Measurements from ENCODE around the gene TSTD1. TPM values are rescaled to one million over a fixed set of nuclear protein-coding genes. Genes with fewer than 3 reads are reported as not detected.
"Not testable (repeated sequence)": the region's sequence is repeated elsewhere in the genome, so short reads cannot be mapped to it uniquely, and the experiment has no call there.

The TSTD1 gene
- total RNA-seq, 1 donor from 2014 or later, result 40.9 TPM

DNA sequence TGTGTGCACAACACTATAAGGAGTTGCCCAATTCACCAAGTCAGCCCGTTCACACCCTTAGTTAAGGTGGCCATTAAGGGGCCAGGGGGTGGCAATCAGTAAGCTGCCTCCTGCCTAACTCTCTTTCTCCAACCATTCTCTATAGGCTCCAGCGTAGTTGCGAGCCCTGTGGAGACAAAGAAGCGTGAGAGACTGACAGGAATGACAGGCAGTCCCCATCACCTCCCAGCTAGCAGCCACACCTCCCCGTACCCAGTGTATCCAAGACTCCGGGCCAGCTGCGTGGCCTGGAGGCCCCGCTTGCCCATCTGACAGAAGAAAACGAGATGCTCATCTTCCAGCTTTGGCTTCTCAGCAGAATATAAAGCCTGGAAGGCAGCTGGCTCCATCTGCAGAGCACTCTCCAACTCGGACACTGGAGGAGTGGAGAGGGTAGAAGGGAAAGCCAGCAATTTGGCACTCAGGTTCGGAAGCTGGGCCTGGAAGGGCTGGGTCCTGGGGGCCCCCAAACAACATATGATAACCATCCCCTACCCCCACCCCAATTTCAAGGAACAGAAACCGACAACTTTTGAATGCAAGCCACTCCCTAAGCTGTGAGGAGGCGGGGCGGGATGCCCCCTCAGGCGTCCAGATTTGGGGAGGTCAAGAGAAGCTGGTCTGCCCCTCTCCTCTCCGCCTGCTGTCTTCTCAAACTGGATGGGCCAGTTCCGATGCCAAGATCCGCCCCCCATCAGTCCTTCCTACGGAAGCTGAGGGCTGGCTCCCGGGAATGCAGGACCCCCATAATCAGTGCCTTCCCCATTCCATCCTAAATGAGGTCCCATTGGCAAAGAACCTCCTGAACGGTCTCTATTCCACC is 872 bp downstream of the TSTD1 start:
- DNase-seq (ENCODE audit: low spot score), result peak; percentile 56

DNA sequence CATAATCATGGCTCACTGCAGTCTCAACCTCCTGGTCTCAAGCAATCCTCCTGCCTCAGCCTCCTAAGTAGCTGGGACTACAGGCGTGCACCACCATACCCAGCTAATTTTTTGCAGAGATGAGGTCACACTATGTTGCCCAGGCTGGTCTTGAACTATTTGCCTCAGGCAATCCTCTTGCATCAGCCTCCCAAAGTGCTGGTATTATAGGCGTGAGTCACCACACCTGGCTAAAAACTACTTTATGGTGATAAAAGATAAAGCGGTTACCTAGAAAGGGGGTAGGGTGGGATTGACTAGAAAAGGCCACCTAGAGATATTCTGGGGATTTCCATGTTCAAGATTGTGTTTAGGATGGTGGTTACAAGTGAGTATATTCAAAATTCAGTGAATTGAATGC is 5.0 kb downstream of the TSTD1 start:
- DNase-seq (ENCODE audit: low spot score), result no peak

DNA sequence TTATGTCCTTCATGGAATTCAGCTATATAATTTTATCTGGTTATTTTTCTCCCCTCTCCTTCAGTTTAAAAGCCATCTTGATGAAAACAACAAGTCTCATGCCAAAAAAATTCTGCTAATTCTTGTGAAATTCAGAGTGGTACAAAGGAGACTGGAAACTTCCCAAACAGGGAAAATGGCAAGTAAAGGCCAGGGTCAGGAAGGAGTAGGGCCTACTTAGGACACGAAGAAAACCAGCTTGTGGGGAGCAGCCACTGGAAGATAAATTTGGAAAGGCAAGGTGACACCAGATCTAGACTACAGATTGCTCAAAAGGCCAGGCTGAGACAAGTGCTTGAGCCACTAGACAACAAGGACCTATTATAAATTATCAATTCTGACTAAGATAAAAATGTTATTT is 6.4 kb downstream of the TSTD1 start:
- DNase-seq (ENCODE audit: low spot score), result no peak

DNA sequence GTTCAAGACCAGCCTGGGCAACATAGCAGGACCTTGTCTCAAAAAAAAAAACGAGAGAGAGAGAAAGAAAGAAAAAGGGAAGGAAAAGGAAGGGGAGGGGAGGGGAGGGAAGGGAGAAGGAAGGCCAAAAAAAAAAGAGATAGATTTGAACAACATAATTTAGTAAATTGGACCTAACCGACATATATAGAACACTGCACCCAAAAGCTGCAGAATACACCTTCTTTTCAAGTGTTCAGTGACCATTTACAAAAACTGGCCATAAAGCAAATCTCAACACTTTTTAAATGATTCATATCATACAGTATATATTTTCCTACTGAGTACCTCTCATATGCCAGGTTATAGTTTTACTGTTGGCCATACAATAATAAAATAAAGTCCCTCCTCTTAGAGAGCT is 6.9 kb downstream of the TSTD1 start:
- DNase-seq (ENCODE audit: low spot score), result no peak

DNA sequence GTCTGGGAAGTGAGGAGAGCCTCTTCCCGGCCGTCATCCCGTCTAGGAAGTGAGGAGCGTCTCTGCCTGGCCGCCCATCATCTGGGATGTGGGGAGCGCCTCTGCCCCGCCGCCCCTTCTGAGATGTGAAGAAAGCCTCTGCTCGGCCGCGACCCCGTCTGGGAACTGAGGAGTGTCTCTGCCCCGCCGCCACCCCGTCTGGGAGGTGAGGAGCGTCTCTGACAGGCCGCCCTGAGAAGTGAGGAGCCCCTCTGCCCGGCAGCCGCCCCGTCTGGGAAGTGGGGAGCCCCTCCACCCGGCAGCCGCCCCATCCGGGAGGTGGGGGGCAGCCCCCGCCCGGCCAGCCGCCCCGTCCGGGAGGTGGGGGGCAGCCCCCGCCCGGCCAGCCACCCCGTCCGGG is 9.3 kb downstream of the TSTD1 start:
- not testable (repeated sequence) for DNase-seq (ENCODE audit: low spot score)

DNA sequence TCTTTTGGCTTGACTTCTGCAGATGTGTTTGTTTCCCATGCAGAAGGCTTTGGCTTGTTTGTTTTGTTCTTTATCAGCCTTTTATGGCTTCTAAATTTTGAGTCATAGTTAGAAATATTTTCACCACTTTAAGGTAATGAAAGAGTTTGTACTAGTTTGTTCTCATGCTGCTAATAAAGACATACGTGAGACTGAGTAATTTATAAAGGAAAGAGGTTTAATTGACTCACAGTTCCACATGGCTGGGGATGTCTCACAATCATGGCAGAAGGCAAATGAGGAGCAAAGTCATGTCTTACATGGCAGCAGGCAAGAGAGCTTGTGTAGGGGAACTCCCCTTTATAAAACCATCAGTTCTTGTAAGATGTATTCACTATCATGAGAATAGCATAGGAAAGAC is 11.8 kb downstream of the TSTD1 start:
- not testable (repeated sequence) for DNase-seq (ENCODE audit: low spot score)

DNA sequence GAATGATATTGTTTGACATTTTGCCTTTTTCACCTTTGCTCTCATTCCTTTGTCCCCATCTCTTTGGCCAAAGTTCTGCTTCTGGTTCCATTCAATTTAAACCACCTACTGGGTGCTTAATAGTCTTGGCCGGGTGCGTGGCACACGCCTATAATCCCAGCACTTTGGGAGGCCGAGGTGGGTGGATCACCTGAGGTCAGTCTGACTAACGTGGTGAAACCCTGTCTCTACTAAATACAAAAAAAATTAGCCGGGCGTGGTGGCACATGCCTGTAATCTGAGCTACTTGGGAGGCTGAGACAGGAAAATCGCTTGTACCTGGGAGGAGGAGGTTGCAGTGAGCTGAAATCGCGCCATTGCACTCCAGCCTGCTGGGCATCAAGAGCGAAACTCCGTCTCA is 16.3 kb downstream of the TSTD1 start:
- DNase-seq (ENCODE audit: low spot score), result not testable (repeated sequence)

DNA sequence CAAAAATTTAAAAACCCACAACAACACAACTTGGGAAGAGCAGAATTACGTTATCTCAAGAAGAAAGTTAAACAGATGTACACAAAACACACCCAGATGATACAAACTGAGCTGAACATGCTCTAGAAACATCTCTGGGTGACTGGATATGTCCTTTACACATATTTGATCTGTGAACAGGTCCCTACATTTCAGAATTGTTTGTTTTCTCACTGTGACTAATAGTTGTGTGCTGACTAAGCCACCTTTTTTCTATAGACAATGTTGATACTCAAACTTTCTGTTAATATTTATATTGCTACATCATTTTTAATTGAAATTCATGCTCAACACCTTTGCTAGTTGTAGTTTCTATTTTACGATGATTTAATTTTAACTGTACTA is 16.8 kb downstream of the TSTD1 start:
- DNase-seq (ENCODE audit: low spot score), result no peak

DNA sequence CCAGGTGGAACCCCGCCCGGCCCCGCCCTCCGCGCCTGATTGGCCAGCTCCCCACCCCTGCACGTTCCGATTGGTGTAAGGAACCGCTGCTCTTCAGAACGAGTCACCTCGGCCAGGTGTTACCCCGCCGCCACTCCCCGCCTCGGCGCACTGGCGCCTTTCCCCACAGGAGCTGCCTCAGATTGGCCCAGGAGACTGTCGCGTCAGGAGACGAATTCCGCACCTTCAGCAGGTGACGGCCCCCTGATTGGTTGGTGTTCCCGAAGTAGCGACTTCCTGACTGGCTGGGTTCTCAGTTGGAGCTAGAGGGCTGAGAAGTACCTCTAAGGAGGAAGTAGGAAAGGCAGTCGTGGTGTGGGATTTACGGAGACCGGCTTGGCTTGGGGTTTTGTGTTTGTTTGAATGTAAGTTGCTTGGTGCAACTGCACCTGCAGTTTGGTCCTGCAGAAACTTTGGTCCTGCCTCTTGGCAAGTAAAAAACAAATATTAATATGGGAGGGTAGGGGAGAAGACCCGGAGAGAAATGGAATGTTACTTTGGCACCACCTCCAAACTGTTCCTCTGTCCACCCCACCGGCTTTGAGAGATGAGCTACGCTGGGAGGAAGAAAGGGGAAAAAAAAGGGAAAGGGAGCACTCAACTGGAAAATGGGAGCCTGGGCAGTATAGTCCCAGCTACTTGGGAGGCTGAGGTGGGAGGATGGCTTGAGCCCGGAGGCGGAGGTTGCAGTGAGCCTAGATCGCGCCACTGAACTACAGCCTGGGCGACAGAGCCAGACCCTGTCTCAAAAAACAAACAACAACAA is 17.4 kb downstream of the TSTD1 start:
- DNase-seq (ENCODE audit: low spot score), result peak; percentile 87

DNA sequence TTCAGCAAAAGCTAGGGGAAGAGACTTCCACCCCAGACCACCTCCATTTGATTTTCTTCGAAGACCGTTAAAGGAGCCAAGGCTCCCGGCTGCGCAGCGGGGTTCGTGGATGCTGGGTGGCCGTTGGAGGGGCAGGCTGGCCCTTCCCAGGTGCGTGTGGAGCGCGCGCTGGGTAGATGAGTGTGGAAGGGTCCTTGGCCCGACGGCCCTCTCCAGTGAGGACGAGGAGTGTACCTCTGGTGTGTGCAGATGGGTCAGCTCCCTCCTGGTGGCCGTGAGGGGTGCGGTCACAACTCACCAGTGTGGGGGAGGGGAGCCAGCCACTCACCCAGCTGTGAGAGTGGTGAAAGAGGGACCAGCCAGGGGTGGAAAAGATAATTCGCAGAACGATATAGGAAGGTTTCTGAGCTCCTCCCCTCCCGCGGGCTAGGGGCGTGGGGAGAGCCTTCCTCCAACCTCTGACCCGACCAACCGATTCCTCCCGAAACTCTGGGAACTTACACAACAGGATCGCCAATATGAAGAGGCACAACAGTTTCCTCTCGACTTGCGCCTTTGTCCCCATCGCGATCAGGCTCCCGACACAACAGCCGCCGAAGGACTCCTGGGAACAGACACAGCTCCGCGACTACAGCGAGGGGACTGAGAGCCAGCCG is 18.1 kb downstream of the TSTD1 start, which contains the start of gene F11R:
Gene F11R, minus strand, starts transcription at position 644 of the 656 bp plus-strand sequence. Its CDS starts 79 bp downstream, at position 565.
- peak; percentile 64 for DNase-seq (ENCODE audit: low spot score)

DNA sequence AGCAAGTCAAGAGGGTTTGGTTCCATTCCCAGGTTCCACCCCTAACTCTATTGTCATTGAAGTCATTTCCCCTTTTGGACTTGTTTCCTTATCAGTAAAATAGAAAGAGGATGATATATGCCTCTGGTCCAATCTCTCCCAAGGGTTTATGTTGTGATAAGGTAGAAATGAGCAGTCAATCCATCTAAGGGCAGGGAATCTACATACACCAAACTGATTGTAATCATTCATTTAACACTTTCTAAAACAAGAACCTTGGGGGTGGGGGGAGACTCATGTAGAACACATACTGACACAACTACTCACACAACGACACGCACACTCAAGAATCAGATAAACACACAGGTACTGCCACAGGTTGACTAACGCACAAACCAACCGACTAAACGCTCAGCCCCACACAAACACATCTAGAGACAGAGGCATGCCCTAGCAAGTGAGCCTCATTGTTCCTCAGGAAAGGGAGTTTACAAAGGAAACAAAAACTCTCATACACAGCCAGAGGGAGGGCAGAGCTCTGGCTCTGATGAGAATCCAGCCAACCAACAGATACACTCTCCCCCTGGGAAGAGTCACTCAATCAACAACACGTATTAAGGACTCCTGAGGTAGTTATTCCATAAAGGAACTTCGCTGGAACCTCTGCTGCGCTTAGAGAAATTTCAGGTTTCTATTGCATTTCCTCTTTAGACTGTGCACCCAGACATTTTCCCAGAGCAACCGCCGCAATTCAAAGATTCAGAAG is 18.8 kb downstream of the TSTD1 start:
- DNase-seq (ENCODE audit: low spot score), result peak; percentile 28

DNA sequence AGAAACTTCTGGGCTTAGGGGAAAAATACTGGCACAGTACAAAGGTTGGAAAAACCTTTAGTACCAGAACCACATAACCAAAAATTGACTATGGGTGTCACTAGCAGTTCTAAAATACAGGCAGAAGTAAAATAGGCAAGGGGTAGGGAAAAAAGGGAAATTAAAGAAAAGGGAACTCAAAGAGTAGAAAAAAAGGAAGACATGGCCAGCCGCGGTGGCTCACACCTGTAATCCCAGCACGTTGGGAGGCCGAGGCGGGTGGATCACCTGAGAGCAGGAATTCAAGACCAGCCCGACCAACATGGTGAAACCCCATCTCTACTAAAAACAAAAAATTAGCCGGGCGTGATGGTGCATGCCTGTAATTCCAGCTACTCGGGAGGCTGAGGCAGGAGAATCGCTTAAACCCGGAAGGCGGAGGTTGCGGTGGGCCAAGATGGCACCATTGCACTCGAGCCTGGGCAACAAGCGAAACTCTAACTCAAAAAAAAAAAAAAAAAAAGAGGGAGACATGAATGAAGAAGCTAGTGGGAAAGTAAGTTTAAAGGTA is 19.6 kb downstream of the TSTD1 start:
- DNase-seq (ENCODE audit: low spot score), result not testable (repeated sequence)

DNA sequence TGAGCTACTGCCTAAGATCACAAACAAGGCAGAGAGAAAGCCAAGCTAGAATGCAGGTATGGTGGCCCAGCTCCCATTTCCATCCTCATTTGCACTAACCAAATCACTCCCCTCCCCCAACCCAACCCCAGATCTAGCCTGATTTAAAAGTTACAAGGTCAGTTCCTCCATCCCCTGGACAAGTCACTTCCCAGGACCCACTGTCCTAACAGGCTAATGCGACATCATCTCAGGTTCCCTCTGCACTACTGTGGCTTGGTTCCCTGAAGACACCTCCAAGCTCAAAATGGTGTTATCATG is 20.2 kb downstream of the TSTD1 start:
- no peak for DNase-seq (ENCODE audit: low spot score)

DNA sequence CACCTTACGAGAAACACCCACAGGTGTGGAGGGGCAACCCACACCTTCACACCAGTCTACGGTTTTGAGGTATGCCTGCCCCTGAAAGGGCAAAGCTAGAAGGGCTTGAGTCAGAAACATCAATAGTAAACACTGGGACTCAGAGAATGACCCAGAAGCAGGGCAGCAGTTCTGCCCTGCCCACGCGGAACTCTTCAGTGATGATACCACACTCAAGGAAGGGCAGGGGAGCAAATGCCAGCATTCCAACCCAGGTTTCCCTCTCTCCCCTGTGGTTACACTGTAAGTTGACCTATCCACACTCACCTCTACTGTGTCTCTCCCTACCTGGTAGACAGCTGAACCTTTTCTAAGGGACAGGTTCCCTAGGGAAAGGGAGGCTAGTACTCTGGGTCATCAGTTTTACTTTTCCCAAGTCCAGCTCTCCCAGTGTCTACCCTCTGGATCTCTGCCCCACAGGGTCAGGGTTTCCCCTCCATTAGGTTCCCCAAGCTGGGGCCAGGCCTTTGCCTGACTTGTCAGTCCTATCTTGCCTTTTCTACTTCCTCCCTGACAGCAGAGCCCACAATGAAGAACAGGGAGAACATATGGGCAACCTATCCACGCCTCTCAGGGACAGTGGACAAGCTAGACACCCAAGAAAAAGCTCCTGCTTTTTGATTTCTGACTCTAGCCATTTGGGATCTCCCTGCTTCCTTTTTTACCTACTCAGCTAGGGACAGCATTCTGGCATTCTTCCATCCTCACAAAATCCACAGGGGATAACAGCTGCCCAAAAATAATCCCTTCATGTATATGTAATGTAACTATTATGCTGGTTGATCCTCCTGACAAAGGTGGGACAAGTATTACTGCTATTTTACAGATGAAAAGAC is 20.8 kb downstream of the TSTD1 start:
- DNase-seq (ENCODE audit: low spot score), result no peak

DNA sequence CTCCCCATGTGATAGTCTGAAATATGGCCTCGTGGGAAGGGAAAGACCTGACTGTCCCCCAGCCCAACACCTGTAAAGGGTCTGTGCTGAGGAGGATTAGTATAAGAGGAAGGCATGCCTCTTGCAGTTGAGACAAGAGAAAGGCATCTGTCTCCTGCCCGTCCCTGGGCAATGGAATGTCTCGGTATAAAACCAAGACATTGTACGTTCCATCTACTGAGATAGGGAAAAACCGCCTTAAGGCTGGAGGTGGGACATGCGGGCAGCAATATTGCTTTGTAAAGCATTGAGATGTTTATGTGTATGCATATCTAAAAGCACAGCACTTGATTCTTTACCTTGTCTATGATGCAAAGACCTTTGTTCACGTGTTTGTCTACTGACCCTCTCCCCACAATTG is 21.6 kb downstream of the TSTD1 start:
- not testable (repeated sequence) for DNase-seq (ENCODE audit: low spot score)

DNA sequence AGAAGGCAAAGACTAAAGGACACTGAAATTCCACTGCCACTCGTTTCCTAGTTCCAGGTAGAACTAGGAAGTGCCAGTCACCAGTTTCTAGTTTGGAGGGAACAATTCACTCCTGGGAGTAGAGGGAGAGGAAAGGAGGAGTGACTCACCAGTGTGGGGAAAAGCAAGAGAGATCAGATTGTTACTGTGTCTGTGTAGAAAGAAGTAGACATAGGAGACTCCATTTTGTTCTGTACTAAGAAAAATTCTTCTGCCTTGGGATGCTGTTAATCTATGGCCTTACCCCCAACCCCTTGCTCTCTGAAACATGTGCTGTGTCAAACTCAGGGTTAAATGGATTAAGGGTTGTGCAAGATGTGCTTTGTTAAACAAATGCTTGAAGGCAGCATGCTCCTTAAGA is 22.1 kb downstream of the TSTD1 start:
- not testable (repeated sequence) for DNase-seq (ENCODE audit: low spot score)

DNA sequence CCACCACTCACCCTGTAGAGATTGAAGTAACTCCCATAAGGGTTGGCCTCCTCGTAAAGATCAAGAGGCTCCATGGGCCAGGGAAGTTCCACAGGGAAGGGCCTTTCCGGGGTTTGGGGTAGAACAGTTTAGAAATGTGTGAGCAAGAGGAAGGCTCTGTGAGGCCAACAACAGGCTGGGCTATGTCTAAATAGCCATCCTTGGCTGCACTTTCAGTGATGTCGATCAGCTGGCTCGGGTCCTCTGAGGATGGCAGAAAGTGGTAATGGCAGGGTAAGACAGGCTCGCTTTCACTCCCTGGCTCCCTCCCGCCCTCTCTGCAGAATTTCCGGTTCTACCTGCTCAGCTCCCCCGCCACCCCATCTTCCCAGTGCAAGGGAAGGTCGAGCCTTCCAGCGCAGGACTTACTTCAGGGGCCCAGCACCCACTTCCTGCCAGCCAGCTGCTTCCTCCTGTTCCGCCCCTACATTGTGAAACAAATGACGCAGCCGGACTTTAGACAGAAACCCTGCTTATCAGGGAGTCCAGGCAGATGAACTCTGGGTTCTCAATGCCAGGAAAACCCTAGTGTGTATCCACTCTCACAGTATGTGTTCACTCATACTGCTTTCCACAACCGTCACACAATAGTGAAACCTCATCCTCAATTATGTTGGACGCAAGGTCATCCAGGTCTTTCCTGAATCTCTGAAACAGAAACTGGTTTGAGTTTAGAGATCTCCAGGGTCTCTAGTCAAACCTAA is 25.1 kb downstream of the TSTD1 start:
- peak; percentile 98 for DNase-seq (ENCODE audit: low spot score)

DNA sequence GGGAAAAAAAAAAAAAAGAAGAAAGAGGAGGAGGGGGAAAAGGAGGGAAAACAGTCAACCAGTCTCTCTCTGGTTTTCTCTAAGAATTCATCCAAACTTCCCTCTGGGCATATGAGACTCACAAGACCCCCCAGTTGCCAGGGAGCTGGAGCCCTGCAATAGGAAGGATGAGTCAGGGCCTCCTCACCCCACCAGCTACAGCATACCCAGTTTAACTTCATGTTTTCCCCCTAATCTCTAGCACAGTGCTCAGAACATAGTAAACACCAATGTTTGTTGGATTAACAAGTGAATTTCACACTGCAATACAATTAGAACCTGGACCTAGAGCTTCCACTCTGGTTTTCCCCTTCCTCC is 25.7 kb downstream of the TSTD1 start:
- peak; percentile 42 for DNase-seq (ENCODE audit: low spot score)

DNA sequence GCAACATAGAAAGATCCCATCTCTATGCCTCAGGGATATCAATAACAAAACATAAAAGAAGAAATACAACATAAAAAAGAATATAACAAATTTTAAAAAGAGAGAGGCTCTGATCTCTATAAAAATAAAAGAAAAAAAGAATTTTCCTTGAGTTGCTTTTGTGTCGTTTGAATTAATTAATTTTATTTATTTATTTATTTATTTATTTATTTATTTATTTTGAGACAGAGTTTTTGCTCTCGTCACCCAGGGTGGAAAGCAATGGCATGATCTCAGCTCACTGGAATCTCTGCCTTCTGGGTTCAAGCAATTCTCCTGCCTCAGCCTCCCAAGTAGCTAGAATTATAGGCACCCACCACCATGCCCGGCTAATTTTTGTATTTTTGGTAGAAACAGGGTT is 26.3 kb downstream of the TSTD1 start:
- DNase-seq (ENCODE audit: low spot score), result no peak

Measured in umbilical cord (tissue), 2 donors.